ENCODE measurements around the gene SPTLC1. TPM values are rescaled to one million over a fixed set of nuclear protein-coding genes. Genes with fewer than 3 reads are reported as not detected.
"Not testable (repeated sequence)": the region's sequence is repeated elsewhere in the genome, so short reads cannot be mapped to it uniquely, and the experiment has no call there.

SPTLC1 gene
- total RNA-seq, 1 experiment from 2014 or later = 63.3 TPM

DNA sequence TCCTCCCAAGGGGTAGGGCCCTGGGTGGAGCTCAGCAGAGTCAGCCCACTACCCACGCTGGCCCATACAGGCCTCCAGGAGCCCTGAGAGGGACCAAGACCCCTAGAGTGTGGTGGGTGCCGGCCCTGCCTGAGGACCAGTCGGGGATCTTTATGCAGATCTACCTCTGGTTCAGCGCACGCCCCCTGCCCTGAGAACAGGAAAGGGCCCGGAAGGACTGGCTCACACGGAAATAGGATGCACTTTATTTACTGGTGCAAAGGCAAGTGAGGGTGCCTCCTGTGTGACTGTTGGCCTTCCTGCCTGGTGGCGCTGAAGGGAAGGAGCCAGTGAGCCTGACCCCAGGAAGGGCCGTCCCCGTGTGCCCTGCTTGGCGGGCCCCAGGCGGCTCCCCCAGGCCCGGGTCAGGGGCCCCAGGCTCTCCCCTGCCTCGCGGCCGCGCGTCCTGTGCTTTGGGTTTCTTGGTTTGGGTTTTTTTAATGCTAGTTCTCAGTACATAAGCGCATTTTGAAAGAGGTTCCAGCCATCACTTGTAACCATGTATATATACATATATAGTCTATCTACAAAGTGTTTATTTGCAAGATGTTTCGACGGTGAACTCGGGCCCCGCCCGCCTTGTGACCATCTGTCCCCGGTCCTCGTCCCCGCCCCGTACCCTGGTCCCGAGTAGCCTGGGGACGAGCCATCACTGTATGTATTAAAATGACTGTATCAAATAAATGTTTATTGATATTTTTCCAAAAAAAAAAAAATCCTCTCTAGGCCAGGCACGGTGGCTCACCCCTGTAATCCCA lies 88.8 kb downstream of the SPTLC1 start:
- no peak overlapping the region for H3K9ac ChIP-seq (ENCODE audit: low read length)
- H3F3A ChIP-seq (ENCODE audit: low read length, unreplicated experiment) = no peaks in the 10 kb centered on the region
- intact Hi-C loops (cut with micrococcal nuclease) = no loop called here
- H3K36me3 ChIP-seq (ENCODE audit: low read depth, low read length) = no peaks in the 10 kb centered on the region
- H3K9me3 ChIP-seq (ENCODE audit: low read length) = no peaks in the 10 kb centered on the region
- no peak overlapping the region for H2AFZ ChIP-seq (ENCODE audit: low read length)
- POLR2A ChIA-PET (ENCODE audit: unreplicated experiment) = no interaction called here
- H3K4me3 ChIP-seq (ENCODE audit: low read length) = no peak overlapping the region
- no peaks in the 10 kb centered on the region for H3K4me1 ChIP-seq (ENCODE audit: insufficient read depth, low read length)
- no peak overlapping the region for H3K4me2 ChIP-seq (ENCODE audit: low read length)
- no peak overlapping the region for H3K27ac ChIP-seq (ENCODE audit: low read length)
- no peaks in the 10 kb centered on the region for H3K9me2 ChIP-seq (replicated peaks; ENCODE audit: low read length)
- TF ChIP-seq, protein P1, sequence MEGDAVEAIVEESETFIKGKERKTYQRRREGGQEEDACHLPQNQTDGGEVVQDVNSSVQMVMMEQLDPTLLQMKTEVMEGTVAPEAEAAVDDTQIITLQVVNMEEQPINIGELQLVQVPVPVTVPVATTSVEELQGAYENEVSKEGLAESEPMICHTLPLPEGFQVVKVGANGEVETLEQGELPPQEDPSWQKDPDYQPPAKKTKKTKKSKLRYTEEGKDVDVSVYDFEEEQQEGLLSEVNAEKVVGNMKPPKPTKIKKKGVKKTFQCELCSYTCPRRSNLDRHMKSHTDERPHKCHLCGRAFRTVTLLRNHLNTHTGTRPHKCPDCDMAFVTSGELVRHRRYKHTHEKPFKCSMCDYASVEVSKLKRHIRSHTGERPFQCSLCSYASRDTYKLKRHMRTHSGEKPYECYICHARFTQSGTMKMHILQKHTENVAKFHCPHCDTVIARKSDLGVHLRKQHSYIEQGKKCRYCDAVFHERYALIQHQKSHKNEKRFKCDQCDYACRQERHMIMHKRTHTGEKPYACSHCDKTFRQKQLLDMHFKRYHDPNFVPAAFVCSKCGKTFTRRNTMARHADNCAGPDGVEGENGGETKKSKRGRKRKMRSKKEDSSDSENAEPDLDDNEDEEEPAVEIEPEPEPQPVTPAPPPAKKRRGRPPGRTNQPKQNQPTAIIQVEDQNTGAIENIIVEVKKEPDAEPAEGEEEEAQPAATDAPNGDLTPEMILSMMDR (conservative IDR thresholded peaks at IDR 0.05; ENCODE audit: low read depth, low read length) = no peak
- TF ChIP-seq EZH2phosphoT487 (IDR thresholded peaks at IDR 0.05; ENCODE audit: borderline replicate concordance, low read length) (no peak), EZH2 (IDR thresholded peaks at IDR 0.05; ENCODE audit: low read length, unreplicated experiment) (no peak)
- no peak for ATAC-seq
- H3K27me3 ChIP-seq (ENCODE audit: low read length) = no peaks in the 10 kb centered on the region
- no peaks in the 10 kb centered on the region for H4K20me1 ChIP-seq (ENCODE audit: low read length)
- DNase-seq = no peak
- H3K79me2 ChIP-seq (ENCODE audit: low read length) = no peaks in the 10 kb centered on the region
- BruUV-seq (replicated peaks) = no TSS peak
- CTCF ChIA-PET = no interaction called here

DNA sequence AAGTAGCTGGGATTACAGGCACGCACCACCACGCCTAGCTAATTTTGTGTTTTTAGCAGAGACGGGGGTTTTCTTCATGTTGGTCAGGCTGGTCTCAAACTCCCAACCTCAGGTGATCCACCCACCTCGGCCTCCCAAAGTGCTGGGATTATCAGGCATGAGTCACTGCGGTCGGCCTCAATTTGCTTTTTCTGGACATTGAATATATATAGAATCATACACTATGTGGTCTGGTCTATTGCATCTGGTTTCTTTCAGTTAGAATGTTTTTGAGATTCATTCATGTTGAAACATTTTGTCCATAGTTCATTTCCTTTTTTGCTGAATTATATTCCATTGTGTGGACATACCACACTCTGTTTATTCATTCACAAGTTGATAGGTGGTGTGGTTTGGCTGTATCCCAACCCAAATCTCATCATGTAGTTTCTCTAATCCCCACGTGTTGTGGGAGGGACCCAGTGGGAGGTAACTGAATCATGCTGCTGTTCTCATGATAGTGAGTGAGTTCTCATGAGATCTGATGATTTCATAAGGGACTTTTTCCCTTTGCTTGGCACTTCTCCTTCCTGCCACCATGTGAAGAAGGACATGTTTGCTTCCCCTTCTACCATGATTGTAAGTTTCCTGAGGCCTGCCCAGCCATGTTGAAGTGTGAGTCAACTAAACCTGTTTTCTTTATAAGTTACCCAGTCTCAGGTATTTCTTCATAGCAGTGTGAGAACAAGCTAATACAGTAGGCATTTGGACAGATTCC lies 93.2 kb downstream of the SPTLC1 start:
- CTCF ChIA-PET = not testable (repeated sequence)

DNA sequence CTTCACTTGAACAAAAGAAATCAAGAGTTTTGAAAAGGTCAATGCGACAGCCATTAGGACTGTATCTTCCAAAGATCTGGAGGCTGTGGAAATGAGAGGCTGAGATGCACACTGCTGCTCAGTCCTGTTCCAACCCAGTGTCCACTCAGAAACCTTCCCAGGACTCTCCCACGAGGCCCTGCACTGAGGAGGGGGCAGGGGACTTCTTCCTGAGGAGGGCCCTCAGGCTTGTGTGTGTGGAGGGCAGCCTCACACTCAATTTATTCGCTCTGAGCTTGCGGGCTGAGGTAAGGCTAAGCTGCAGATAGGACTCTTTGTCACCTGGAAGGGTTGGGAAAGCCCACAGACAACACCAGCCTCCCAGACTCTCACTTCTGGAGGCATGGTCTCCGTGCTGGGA lies 95.6 kb downstream of the SPTLC1 start:
- H3K4me3 ChIP-seq (ENCODE audit: low read length) = no peak overlapping the region
- no peaks in the 10 kb centered on the region for H3K4me1 ChIP-seq (ENCODE audit: insufficient read depth, low read length)
- H3K9ac ChIP-seq (ENCODE audit: low read length) = no peak overlapping the region
- no peaks in the 10 kb centered on the region for H4K20me1 ChIP-seq (ENCODE audit: low read length)
- H3K79me2 ChIP-seq (ENCODE audit: low read length) = no peaks in the 10 kb centered on the region
- no peaks in the 10 kb centered on the region for H3F3A ChIP-seq (ENCODE audit: low read length, unreplicated experiment)
- H3K9me2 ChIP-seq (replicated peaks; ENCODE audit: low read length) = no peaks in the 10 kb centered on the region
- no TSS peak for BruUV-seq (replicated peaks)
- H3K36me3 ChIP-seq (ENCODE audit: low read depth, low read length) = no peaks in the 10 kb centered on the region
- ATAC-seq = no peak
- H2AFZ ChIP-seq (ENCODE audit: low read length) = no peak overlapping the region
- H3K4me2 ChIP-seq (ENCODE audit: low read length) = no peak overlapping the region
- ChIA-PET POLR2A (ENCODE audit: unreplicated experiment) (no interaction called here), CTCF (no interaction called here)
- intact Hi-C loops (cut with micrococcal nuclease) = no loop called here
- peaks cover 6% of the 10 kb centered on the region; the same call in 1 of the 2 replicates for H3K27me3 ChIP-seq (ENCODE audit: low read length)
- H3K9me3 ChIP-seq (ENCODE audit: low read length) = no peaks in the 10 kb centered on the region
- DNase-seq = no peak
- H3K27ac ChIP-seq (ENCODE audit: low read length) = no peak overlapping the region
- TF ChIP-seq, protein P1 (conservative IDR thresholded peaks at IDR 0.05; ENCODE audit: low read depth, low read length) = no peak
- TF ChIP-seq EZH2phosphoT487 (IDR thresholded peaks at IDR 0.05; ENCODE audit: borderline replicate concordance, low read length) (no peak), EZH2 (IDR thresholded peaks at IDR 0.05; ENCODE audit: low read length, unreplicated experiment) (no peak)

More for the DNA sequence above, 93.2 kb downstream of the SPTLC1 start:
- H4K20me1 ChIP-seq (ENCODE audit: low read length); H3F3A ChIP-seq (ENCODE audit: low read length, unreplicated experiment); H2AFZ ChIP-seq (ENCODE audit: low read length); H3K27me3 ChIP-seq (ENCODE audit: low read length); H3K4me3 ChIP-seq (ENCODE audit: low read length); H3K36me3 ChIP-seq (ENCODE audit: low read depth, low read length); ATAC-seq; H3K9me3 ChIP-seq (ENCODE audit: low read length); H3K4me1 ChIP-seq (ENCODE audit: insufficient read depth, low read length); BruUV-seq (replicated peaks); H3K9me2 ChIP-seq (replicated peaks; ENCODE audit: low read length); H3K27ac ChIP-seq (ENCODE audit: low read length); POLR2A ChIA-PET (ENCODE audit: unreplicated experiment); H3K79me2 ChIP-seq (ENCODE audit: low read length); intact Hi-C loops (cut with micrococcal nuclease); H3K9ac ChIP-seq (ENCODE audit: low read length); H3K4me2 ChIP-seq (ENCODE audit: low read length): not testable (repeated sequence)
- DNase-seq = peak; percentile 29
